Liver (tissue), 9 donors: ENCODE measurements around the gene NBAS. TPM values are rescaled to one million over a fixed set of nuclear protein-coding genes. Genes with fewer than 3 reads are reported as not detected.
"Not testable (repeated sequence)": the region's sequence is repeated elsewhere in the genome, so short reads cannot be mapped to it uniquely, and the experiment has no call there.

Experiments
- DNase-seq: peaks from one replicate; pipeline ENCODE4 v3.0.0-alpha.2; 2017; ENCODE audit warnings: low spot score
- H3K27ac ChIP-seq, 2 donors: one replicate each; pipeline ENCODE4 v1.7.0; 2013; ENCODE audit warnings: inconsistent platforms in 2 of 2, low read length in 2 of 2, control low read depth in 1 of 2, low read depth in 1 of 2, mild to moderate bottlenecking in 1 of 2
- H3K27me3 ChIP-seq, 4 donors: one replicate each; pipeline versions ENCODE4 v1.6.1 to v1.7.0; 2013; ENCODE audit warnings: low read length in 3 of 4, inconsistent platforms in 1 of 4, mild to moderate bottlenecking in 1 of 4, moderate library complexity in 1 of 4; ENCODE audit not compliant: control insufficient read depth in 4 of 4, insufficient read depth in 4 of 4
- H3K36me3 ChIP-seq, 4 donors: one replicate each; pipeline versions ENCODE4 v1.6.1 to v1.7.0; 2013; ENCODE audit warnings: low read length in 3 of 4, mild to moderate bottlenecking in 3 of 4, low read depth in 1 of 4, moderate library complexity in 1 of 4; ENCODE audit not compliant: control insufficient read depth in 4 of 4, insufficient read depth in 3 of 4
- H3K4me1 ChIP-seq, 4 donors: one replicate each; pipeline versions ENCODE4 v1.6.1 to v1.7.0; 2013; ENCODE audit warnings: low read length in 3 of 4, mild to moderate bottlenecking in 3 of 4, moderate library complexity in 1 of 4; ENCODE audit not compliant: control insufficient read depth in 4 of 4, insufficient read depth in 4 of 4
- H3K4me3 ChIP-seq, 3 donors: one replicate each; pipeline versions ENCODE4 v1.6.1 to v1.7.0; 2013; ENCODE audit warnings: low read length in 3 of 3, control low read depth in 1 of 3, low read depth in 1 of 3, mild to moderate bottlenecking in 1 of 3
- H3K9ac ChIP-seq, 2 donors: one replicate each; pipeline ENCODE4 v1.7.0; 2013; ENCODE audit warnings: low read length in 2 of 2, mild to moderate bottlenecking in 2 of 2, moderate library complexity in 2 of 2, control low read depth in 1 of 2, low read depth in 1 of 2
- H3K9me3 ChIP-seq, 4 donors: one replicate each; pipeline versions ENCODE4 v1.6.1 to v1.7.0; 2013; ENCODE audit warnings: low read length in 3 of 4; ENCODE audit not compliant: control insufficient read depth in 4 of 4
- ATF3 ChIP-seq: IDR thresholded peaks from 2 replicates; pipeline ENCODE4 v1.6.1; 2016; ENCODE audit warnings: antibody characterized with exemption
- CTCF ChIP-seq: fragments of 150-350 bp; IDR thresholded peaks from 2 replicates; pipeline ENCODE4 v1.5.1; 2017; ENCODE audit warnings: improper control_type of control experiment, low read depth, low read length; ENCODE audit not compliant: missing input control
- EGR1 ChIP-seq, 2 donors: IDR thresholded peaks; 2 replicates each; pipeline ENCODE4 v1.6.1; 2016 to 2018; ENCODE audit warnings: antibody characterized with exemption in 2 of 2, low read depth in 2 of 2
- FOXA2 ChIP-seq: IDR thresholded peaks from 2 replicates; pipeline ENCODE4 v1.6.1; 2016; ENCODE audit warnings: antibody characterized with exemption
- HNF4A ChIP-seq, 2 donors: conservative IDR thresholded peaks; 2 replicates each; pipeline ENCODE4 v1.6.1; 2016; ENCODE audit warnings: antibody characterized with exemption in 2 of 2, mild to moderate bottlenecking in 2 of 2
- HNF4G ChIP-seq: IDR thresholded peaks from 2 replicates; pipeline ENCODE4 v1.6.1; 2016; ENCODE audit warnings: antibody characterized with exemption
- JUND ChIP-seq, 2 donors: IDR thresholded peaks; 2 replicates each; pipeline ENCODE4 v1.6.1; 2016; ENCODE audit warnings: antibody characterized with exemption in 2 of 2
- MAX ChIP-seq: IDR thresholded peaks from 2 replicates; pipeline ENCODE4 v1.6.1; 2016; ENCODE audit warnings: antibody characterized with exemption
- NR2F2 ChIP-seq: IDR thresholded peaks from 2 replicates; pipeline ENCODE4 v1.6.1; 2016; ENCODE audit warnings: antibody characterized with exemption
- RAD21 ChIP-seq, 2 donors: IDR thresholded peaks; 2 replicates each; pipeline ENCODE4 v1.6.1; 2016; ENCODE audit warnings: antibody characterized with exemption in 2 of 2, mild to moderate bottlenecking in 2 of 2
- RXRA ChIP-seq, 2 donors: IDR thresholded peaks; 2 replicates each; pipeline ENCODE4 v1.6.1; 2017 to 2018; ENCODE audit warnings: antibody characterized with exemption in 2 of 2, mild to moderate bottlenecking in 1 of 2
- SP1 ChIP-seq: IDR thresholded peaks from 2 replicates; pipeline ENCODE4 v1.6.1; 2018; ENCODE audit warnings: antibody characterized with exemption, mild to moderate bottlenecking
- YY1 ChIP-seq: IDR thresholded peaks from 2 replicates; pipeline ENCODE4 v1.6.1; 2016; ENCODE audit warnings: antibody characterized with exemption, mild to moderate bottlenecking
- ZBTB33 ChIP-seq: IDR thresholded peaks from 2 replicates; pipeline ENCODE4 v1.6.1; 2016; ENCODE audit warnings: antibody characterized with exemption
- WGBS: extraction: QIAGEN DNeasy Blood & Tissue Kit; methylation state at CpG from one replicate; pipeline ENCODE4 v1.1.7; 2013; 5-methylcytosine and 5-hydroxymethylcytosine counted together
- polyA plus RNA-seq, 2 donors: library from polyadenylated mRNA; stranded (reverse) in 1 of 2; unstranded in 1 of 2; fragments of 200-250 nt in 1 of 2; fragments of >200 nt in 1 of 2; fragmentation: Nextera tagmentation in 1 of 2; extraction: Ambion mirVana in 1 of 2; gene quantifications; one replicate each; pipeline versions ENCODE4 v1.2.1 to v1.2.3, GENCODE V29; 2013 to 2015
- total RNA-seq, 2 donors: library from RNA; depleted of rRNA; stranded (reverse); fragments of >200 nt; gene quantifications; one replicate each; pipeline ENCODE4 v1.2.3, GENCODE V29; 2014
- donor health status: healthy.
- donor health status: healthy.
- donor health status: healthy.
- donor health status: healthy.
- donor health status: healthy.

NBAS gene
- total and polyA plus RNA-seq, 4 donors, result 10.5 to 40.0 (median 18.9) TPM

GRCh38 chr2:15325296-15325695, 235.8 kb downstream of the NBAS start:
- WGBS, result 96% methylated on average over 1 of the region's 1 CpG
- H3K27ac ChIP-seq, result no peak overlapping the region
- peaks cover 2 to 31% (median 10%) of the 10 kb centered on the region in 4 donors for H3K36me3 ChIP-seq
- no peak overlapping the region for H3K9ac ChIP-seq
- no peaks in the 10 kb centered on the region for H3K27me3 ChIP-seq
- TF ChIP-seq FOXA2, result no peak
- no peak for TF ChIP-seq SP1
- no peak for TF ChIP-seq HNF4A (conservative IDR thresholded peaks at IDR 0.05)
- TF ChIP-seq RXRA (IDR thresholded peaks at IDR 0.05), result no peak
- TF ChIP-seq JUND (IDR thresholded peaks at IDR 0.05), result no peak
- no peak for TF ChIP-seq MAX
- TF ChIP-seq CTCF, result no peak
- no peak for TF ChIP-seq ATF3
- TF ChIP-seq EGR1 (IDR thresholded peaks at IDR 0.05; ENCODE audit: low read depth in 2 of 2), result no peak
- TF ChIP-seq YY1, result no peak
- H3K4me3 ChIP-seq, result no peak overlapping the region
- no peak for DNase-seq
- no peaks in the 10 kb centered on the region for H3K4me1 ChIP-seq
- no peaks in the 10 kb centered on the region for H3K9me3 ChIP-seq

GRCh38 chr2:15323227-15323626, 237.9 kb downstream of the NBAS start:
- WGBS, result 95% methylated on average over 1 of the region's 1 CpG
- H3K9ac ChIP-seq, result no peak overlapping the region
- peaks cover 0 to 15% (median 4%) of the 10 kb centered on the region in 4 donors for H3K36me3 ChIP-seq
- H3K4me3 ChIP-seq, result no peak overlapping the region
- TF ChIP-seq NR2F2, result no peak
- H3K27ac ChIP-seq, result no peak overlapping the region
- no peaks in the 10 kb centered on the region for H3K4me1 ChIP-seq
- H3K27me3 ChIP-seq, result no peaks in the 10 kb centered on the region
- DNase-seq, result no peak
- H3K9me3 ChIP-seq, result no peaks in the 10 kb centered on the region

GRCh38 chr2:15321481-15321880, 239.7 kb downstream of the NBAS start:
- H3K9me3 ChIP-seq, H3K36me3 ChIP-seq, DNase-seq, H3K27me3 ChIP-seq, H3K4me1 ChIP-seq, H3K9ac ChIP-seq, H3K4me3 ChIP-seq, H3K27ac ChIP-seq: not testable (repeated sequence)
- 92% methylated on average over 4 of the region's 4 CpGs for WGBS

GRCh38 chr2:15316370-15316814, 244.7 kb downstream of the NBAS start:
- DNase-seq, result no peak
- H3K27ac ChIP-seq, result no peak overlapping the region
- 93% methylated on average over 12 of the region's 12 CpGs for WGBS
- TF ChIP-seq HNF4A (conservative IDR thresholded peaks at IDR 0.05), result no peak
- no peak for TF ChIP-seq CTCF
- no peak for TF ChIP-seq RAD21 (IDR thresholded peaks at IDR 0.05)
- no peak for TF ChIP-seq ZBTB33
- TF ChIP-seq MAX, result no peak
- TF ChIP-seq SP1, result no peak
- no peak for TF ChIP-seq ATF3
- TF ChIP-seq HNF4G, result no peak
- no peak for TF ChIP-seq EGR1 (IDR thresholded peaks at IDR 0.05; ENCODE audit: low read depth in 2 of 2)
- no peak for TF ChIP-seq FOXA2
- no peak for TF ChIP-seq NR2F2

More at GRCh38 chr2:15316370-15316814, 244.7 kb downstream of the NBAS start:
- Histone ChIP-seq H3K4me1 (no peaks in the 10 kb centered on the region), H3K9me3 (no peaks in the 10 kb centered on the region), H3K9ac (no peak overlapping the region), H3K36me3 (peaks cover 0 to 4% (median 2%) of the 10 kb centered on the region in 4 donors), H3K27me3 (no peaks in the 10 kb centered on the region), H3K4me3 (no peak overlapping the region)
